Liver (tissue), 9 donors: ENCODE measurements around the gene KRTAP20-3. TPM values are rescaled to one million over a fixed set of nuclear protein-coding genes. Genes with fewer than 3 reads are reported as not detected.

ENCODE experiments used
- DNase-seq: peaks from one replicate; pipeline ENCODE4 v3.0.0-alpha.2; 2017; ENCODE audit warnings: low spot score
- H3K27ac ChIP-seq, 2 donors: one replicate each; pipeline ENCODE4 v1.7.0; 2013; ENCODE audit warnings: inconsistent platforms in 2 of 2, low read length in 2 of 2, control low read depth in 1 of 2, low read depth in 1 of 2, mild to moderate bottlenecking in 1 of 2
- H3K27me3 ChIP-seq, 4 donors: one replicate each; pipeline versions ENCODE4 v1.6.1 to v1.7.0; 2013; ENCODE audit warnings: low read length in 3 of 4, inconsistent platforms in 1 of 4, mild to moderate bottlenecking in 1 of 4, moderate library complexity in 1 of 4; ENCODE audit not compliant: control insufficient read depth in 4 of 4, insufficient read depth in 4 of 4
- H3K36me3 ChIP-seq, 4 donors: one replicate each; pipeline versions ENCODE4 v1.6.1 to v1.7.0; 2013; ENCODE audit warnings: low read length in 3 of 4, mild to moderate bottlenecking in 3 of 4, low read depth in 1 of 4, moderate library complexity in 1 of 4; ENCODE audit not compliant: control insufficient read depth in 4 of 4, insufficient read depth in 3 of 4
- H3K4me1 ChIP-seq, 4 donors: one replicate each; pipeline versions ENCODE4 v1.6.1 to v1.7.0; 2013; ENCODE audit warnings: low read length in 3 of 4, mild to moderate bottlenecking in 3 of 4, moderate library complexity in 1 of 4; ENCODE audit not compliant: control insufficient read depth in 4 of 4, insufficient read depth in 4 of 4
- H3K4me3 ChIP-seq, 3 donors: one replicate each; pipeline versions ENCODE4 v1.6.1 to v1.7.0; 2013; ENCODE audit warnings: low read length in 3 of 3, control low read depth in 1 of 3, low read depth in 1 of 3, mild to moderate bottlenecking in 1 of 3
- H3K9ac ChIP-seq, 2 donors: one replicate each; pipeline ENCODE4 v1.7.0; 2013; ENCODE audit warnings: low read length in 2 of 2, mild to moderate bottlenecking in 2 of 2, moderate library complexity in 2 of 2, control low read depth in 1 of 2, low read depth in 1 of 2
- H3K9me3 ChIP-seq, 4 donors: one replicate each; pipeline versions ENCODE4 v1.6.1 to v1.7.0; 2013; ENCODE audit warnings: low read length in 3 of 4; ENCODE audit not compliant: control insufficient read depth in 4 of 4
- ATF3 ChIP-seq: IDR thresholded peaks from 2 replicates; pipeline ENCODE4 v1.6.1; 2016; ENCODE audit warnings: antibody characterized with exemption
- CTCF ChIP-seq: fragments of 150-350 bp; IDR thresholded peaks from 2 replicates; pipeline ENCODE4 v1.5.1; 2017; ENCODE audit warnings: improper control_type of control experiment, low read depth, low read length; ENCODE audit not compliant: missing input control
- EGR1 ChIP-seq, 2 donors: IDR thresholded peaks; 2 replicates each; pipeline ENCODE4 v1.6.1; 2016 to 2018; ENCODE audit warnings: antibody characterized with exemption in 2 of 2, low read depth in 2 of 2
- FOXA1 ChIP-seq: IDR thresholded peaks from 2 replicates; pipeline ENCODE4 v1.6.1; 2016; ENCODE audit warnings: antibody characterized with exemption
- FOXA2 ChIP-seq: IDR thresholded peaks from 2 replicates; pipeline ENCODE4 v1.6.1; 2016; ENCODE audit warnings: antibody characterized with exemption
- GABPA ChIP-seq, 2 donors: IDR thresholded peaks in 1 of 2; conservative IDR thresholded peaks in 1 of 2; 2 replicates each; pipeline ENCODE4 v1.6.1; 2016; ENCODE audit warnings: antibody characterized with exemption in 2 of 2, mild to moderate bottlenecking in 1 of 2, moderate library complexity in 1 of 2
- JUND ChIP-seq, 2 donors: IDR thresholded peaks; 2 replicates each; pipeline ENCODE4 v1.6.1; 2016; ENCODE audit warnings: antibody characterized with exemption in 2 of 2
- NR2F2 ChIP-seq: IDR thresholded peaks from 2 replicates; pipeline ENCODE4 v1.6.1; 2016; ENCODE audit warnings: antibody characterized with exemption
- RAD21 ChIP-seq, 2 donors: IDR thresholded peaks; 2 replicates each; pipeline ENCODE4 v1.6.1; 2016; ENCODE audit warnings: antibody characterized with exemption in 2 of 2, mild to moderate bottlenecking in 2 of 2
- REST ChIP-seq: IDR thresholded peaks from 2 replicates; pipeline ENCODE4 v1.6.1; 2016; ENCODE audit warnings: antibody characterized with exemption, mild to moderate bottlenecking
- RXRA ChIP-seq, 2 donors: IDR thresholded peaks; 2 replicates each; pipeline ENCODE4 v1.6.1; 2017 to 2018; ENCODE audit warnings: antibody characterized with exemption in 2 of 2, mild to moderate bottlenecking in 1 of 2
- SP1 ChIP-seq: IDR thresholded peaks from 2 replicates; pipeline ENCODE4 v1.6.1; 2018; ENCODE audit warnings: antibody characterized with exemption, mild to moderate bottlenecking
- YY1 ChIP-seq: IDR thresholded peaks from 2 replicates; pipeline ENCODE4 v1.6.1; 2016; ENCODE audit warnings: antibody characterized with exemption, mild to moderate bottlenecking
- WGBS: extraction: QIAGEN DNeasy Blood & Tissue Kit; methylation state at CpG from one replicate; pipeline ENCODE4 v1.1.7; 2013; 5-methylcytosine and 5-hydroxymethylcytosine counted together
- polyA plus RNA-seq, 2 donors: library from polyadenylated mRNA; stranded (reverse) in 1 of 2; unstranded in 1 of 2; fragments of 200-250 nt in 1 of 2; fragments of >200 nt in 1 of 2; fragmentation: Nextera tagmentation in 1 of 2; extraction: Ambion mirVana in 1 of 2; gene quantifications; one replicate each; pipeline versions ENCODE4 v1.2.1 to v1.2.3, GENCODE V29; 2013 to 2015
- total RNA-seq, 2 donors: library from RNA; depleted of rRNA; stranded (reverse); fragments of >200 nt; gene quantifications; one replicate each; pipeline ENCODE4 v1.2.3, GENCODE V29; 2014
- donor health status: healthy.
- donor health status: healthy.
- donor health status: healthy.
- donor health status: healthy.
- donor health status: healthy.

The KRTAP20-3 gene
- total and polyA plus RNA-seq, 4 donors: not detected

DNA sequence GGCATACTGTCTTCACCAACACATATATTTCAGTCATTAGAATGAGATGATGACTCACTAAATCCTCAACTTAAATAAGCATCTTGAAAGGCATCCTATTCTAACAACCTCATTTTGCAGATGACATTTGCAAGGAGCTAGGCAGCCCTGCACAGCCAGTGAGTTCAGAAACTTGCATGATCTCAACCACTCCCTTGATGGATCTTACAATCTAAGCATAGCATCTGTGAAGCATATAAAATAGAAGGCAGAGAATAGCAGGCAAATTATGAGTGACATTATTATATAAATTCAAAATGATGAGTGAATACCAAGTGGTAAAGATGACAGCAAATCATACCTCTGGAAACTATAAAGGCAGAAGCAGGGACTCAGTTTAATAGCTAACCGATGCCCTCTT is 31.6 kb downstream of the KRTAP20-3 start:
- no peak overlapping the region for H3K4me3 ChIP-seq
- no peak overlapping the region for H3K27ac ChIP-seq
- H3K9ac ChIP-seq: no peak overlapping the region
- TF ChIP-seq FOXA1: no peak
- TF ChIP-seq CTCF: no peak
- TF ChIP-seq EGR1 (IDR thresholded peaks at IDR 0.05; ENCODE audit: low read depth in 2 of 2): no peak
- TF ChIP-seq NR2F2: no peak
- no peak for TF ChIP-seq GABPA (IDR thresholded peaks at IDR 0.05 in 1 of 2, conservative IDR thresholded peaks at IDR 0.05 in 1 of 2)
- TF ChIP-seq RAD21 (IDR thresholded peaks at IDR 0.05): no peak
- no peaks in the 10 kb centered on the region for H3K27me3 ChIP-seq
- no peaks in the 10 kb centered on the region for H3K4me1 ChIP-seq
- H3K9me3 ChIP-seq: no peaks in the 10 kb centered on the region
- WGBS: 69% methylated on average over 1 of the region's 1 CpG
- DNase-seq: no peak
- no peaks in the 10 kb centered on the region for H3K36me3 ChIP-seq

- TF ChIP-seq JUND (IDR thresholded peaks at IDR 0.05) (no peak), GABPA (IDR thresholded peaks at IDR 0.05 in 1 of 2, conservative IDR thresholded peaks at IDR 0.05 in 1 of 2) (no peak), RXRA (IDR thresholded peaks at IDR 0.05) (no peak), YY1 (no peak), NR2F2 (no peak), FOXA2 (no peak), RAD21 (IDR thresholded peaks at IDR 0.05) (no peak), EGR1 (IDR thresholded peaks at IDR 0.05; ENCODE audit: low read depth in 2 of 2) (no peak), ATF3 (no peak), REST (no peak), SP1 (no peak), CTCF (no peak)
- H3K27ac ChIP-seq: no peak overlapping the region
These were observed 34.1 kb downstream of the KRTAP20-3 start for GRCh38 chr21:30676737-30677136.

More at GRCh38 chr21:30676737-30677136, 34.1 kb downstream of the KRTAP20-3 start:
- no peaks in the 10 kb centered on the region for H3K27me3 ChIP-seq
- no peak for DNase-seq
- no peaks in the 10 kb centered on the region for H3K36me3 ChIP-seq
- no peaks in the 10 kb centered on the region for H3K9me3 ChIP-seq
- H3K4me1 ChIP-seq: no peaks in the 10 kb centered on the region
- H3K9ac ChIP-seq: no peak overlapping the region
- no peak overlapping the region for H3K4me3 ChIP-seq
